ENCODE results near the gene IL2RA. TPM values are rescaled to one million over a fixed set of nuclear protein-coding genes. Genes with fewer than 3 reads are reported as not detected.
"Not testable (repeated sequence)": the region's sequence is repeated elsewhere in the genome, so short reads cannot be mapped to it uniquely, and the experiment has no call there.

Gene IL2RA
- total and polyA plus RNA-seq, 4 donors = 0.10 TPM; not detected in 3

GRCh38 chr10:5965266-5965665 is 96.9 kb downstream of the IL2RA start:
- H3K9me3 ChIP-seq (ENCODE audit: control insufficient read depth, insufficient read depth, low read length) = no peaks in the 10 kb centered on the region
- no peaks in the 10 kb centered on the region for H3K4me1 ChIP-seq (ENCODE audit: control insufficient read depth, insufficient read depth, low read length)
- WGBS (ENCODE audit: insufficient coverage) = 96% methylated on average over 7 of the region's 8 CpGs
- no peaks in the 10 kb centered on the region for H3K36me3 ChIP-seq (ENCODE audit: control insufficient read depth, insufficient read depth, low read length)
- no peak for DNase-seq (ENCODE audit: low read depth in 4 of 6, low spot score in 6 of 6)
- H3K27ac ChIP-seq (ENCODE audit: low read depth, low read length) = no peak overlapping the region
- H3K27me3 ChIP-seq (ENCODE audit: control insufficient read depth, insufficient read depth, low read length) = no peaks in the 10 kb centered on the region
- no peak overlapping the region for H3K4me3 ChIP-seq (ENCODE audit: low read depth, low read length)

- 84% methylated on average over 9 of the region's 13 CpGs for WGBS (ENCODE audit: insufficient coverage)
- no peaks in the 10 kb centered on the region for H3K4me1 ChIP-seq (ENCODE audit: control insufficient read depth, insufficient read depth, low read length)
Observed at GRCh38 chr10:5964736-5965135, 97.4 kb downstream of the IL2RA start.

GRCh38 chr10:5963591-5963990 is 98.6 kb downstream of the IL2RA start:
- no peak for DNase-seq (ENCODE audit: low read depth in 4 of 6, low spot score in 6 of 6)
- Histone ChIP-seq H3K27me3 (ENCODE audit: control insufficient read depth, insufficient read depth, low read length) (no peaks in the 10 kb centered on the region), H3K36me3 (ENCODE audit: control insufficient read depth, insufficient read depth, low read length) (no peaks in the 10 kb centered on the region), H3K27ac (ENCODE audit: low read depth, low read length) (no peak overlapping the region), H3K9me3 (ENCODE audit: control insufficient read depth, insufficient read depth, low read length) (no peaks in the 10 kb centered on the region), H3K4me1 (ENCODE audit: control insufficient read depth, insufficient read depth, low read length) (no peaks in the 10 kb centered on the region), H3K4me3 (ENCODE audit: low read depth, low read length) (no peak overlapping the region)
- WGBS (ENCODE audit: insufficient coverage) = 86% methylated on average over 7 of the region's 10 CpGs

More at GRCh38 chr10:5964736-5965135, 97.4 kb downstream of the IL2RA start:
- Histone ChIP-seq H3K36me3 (ENCODE audit: control insufficient read depth, insufficient read depth, low read length) (no peaks in the 10 kb centered on the region), H3K9me3 (ENCODE audit: control insufficient read depth, insufficient read depth, low read length) (no peaks in the 10 kb centered on the region), H3K27me3 (ENCODE audit: control insufficient read depth, insufficient read depth, low read length) (no peaks in the 10 kb centered on the region), H3K4me3 (ENCODE audit: low read depth, low read length) (no peak overlapping the region), H3K27ac (ENCODE audit: low read depth, low read length) (no peak overlapping the region)
- DNase-seq (ENCODE audit: low read depth in 4 of 6, low spot score in 6 of 6) = no peak

- Histone ChIP-seq H3K27ac (ENCODE audit: low read depth, low read length) (no peak overlapping the region), H3K27me3 (ENCODE audit: control insufficient read depth, insufficient read depth, low read length) (no peaks in the 10 kb centered on the region), H3K36me3 (ENCODE audit: control insufficient read depth, insufficient read depth, low read length) (no peaks in the 10 kb centered on the region), H3K4me1 (ENCODE audit: control insufficient read depth, insufficient read depth, low read length) (no peaks in the 10 kb centered on the region), H3K9me3 (ENCODE audit: control insufficient read depth, insufficient read depth, low read length) (no peaks in the 10 kb centered on the region), H3K4me3 (ENCODE audit: low read depth, low read length) (no peak overlapping the region)
- DNase-seq (ENCODE audit: low read depth in 4 of 6, low spot score in 6 of 6) = no peak
- 62% methylated on average over 5 of the region's 7 CpGs for WGBS (ENCODE audit: insufficient coverage)
Observed at GRCh38 chr10:5963071-5963470, 99.1 kb downstream of the IL2RA start.

GRCh38 chr10:5962358-5962940 is 99.7 kb downstream of the IL2RA start:
- 92% methylated on average over 8 of the region's 10 CpGs for WGBS (ENCODE audit: insufficient coverage)
- DNase-seq (ENCODE audit: low read depth in 4 of 6, low spot score in 6 of 6); H3K36me3 ChIP-seq (ENCODE audit: control insufficient read depth, insufficient read depth, low read length); H3K27ac ChIP-seq (ENCODE audit: low read depth, low read length); H3K4me3 ChIP-seq (ENCODE audit: low read depth, low read length); H3K9me3 ChIP-seq (ENCODE audit: control insufficient read depth, insufficient read depth, low read length); H3K27me3 ChIP-seq (ENCODE audit: control insufficient read depth, insufficient read depth, low read length); H3K4me1 ChIP-seq (ENCODE audit: control insufficient read depth, insufficient read depth, low read length): not testable (repeated sequence)

- Histone ChIP-seq H3K27me3 (ENCODE audit: control insufficient read depth, insufficient read depth, low read length) (no peaks in the 10 kb centered on the region), H3K27ac (ENCODE audit: low read depth, low read length) (no peak overlapping the region), H3K36me3 (ENCODE audit: control insufficient read depth, insufficient read depth, low read length) (no peaks in the 10 kb centered on the region), H3K9me3 (ENCODE audit: control insufficient read depth, insufficient read depth, low read length) (no peaks in the 10 kb centered on the region), H3K4me3 (ENCODE audit: low read depth, low read length) (no peak overlapping the region), H3K4me1 (ENCODE audit: control insufficient read depth, insufficient read depth, low read length) (no peaks in the 10 kb centered on the region)
- no peak for DNase-seq (ENCODE audit: low read depth in 4 of 6, low spot score in 6 of 6)
- WGBS (ENCODE audit: insufficient coverage) = 79% methylated on average over 29 of the region's 29 CpGs
Observed at GRCh38 chr10:5961405-5962100, 100.6 kb downstream of the IL2RA start.

- H3K4me1 ChIP-seq (ENCODE audit: control insufficient read depth, insufficient read depth, low read length); H3K9me3 ChIP-seq (ENCODE audit: control insufficient read depth, insufficient read depth, low read length); DNase-seq (ENCODE audit: low read depth in 4 of 6, low spot score in 6 of 6); H3K27ac ChIP-seq (ENCODE audit: low read depth, low read length); H3K36me3 ChIP-seq (ENCODE audit: control insufficient read depth, insufficient read depth, low read length); H3K27me3 ChIP-seq (ENCODE audit: control insufficient read depth, insufficient read depth, low read length); H3K4me3 ChIP-seq (ENCODE audit: low read depth, low read length): not testable (repeated sequence)
- 92% methylated on average over 2 of the region's 10 CpGs for WGBS (ENCODE audit: insufficient coverage)
Observed at GRCh38 chr10:5960973-5961275, 101.2 kb downstream of the IL2RA start.

Small RNAs within 50 kb of the gene (small RNA-seq; reads per million reads assigned to genes)
- gene RF00397 (ENCODE audit: low replicate concordance) = not detected

Other genes starting within 250 kb of the IL2RA start
- gene GDI2, start 248.9 kb downstream of the IL2RA start, total RNA-seq = 100 to 1,000 TPM; 222 to 339 TPM
- 100 to 1,000 TPM; 186 to 221 TPM for gene GDI2, start 248.9 kb downstream of the IL2RA start, polyA plus RNA-seq (ENCODE audit: insufficient read length in 2 of 2)
- 10 to 100 TPM; 10.1 to 11.5 TPM for gene ANKRD16, start 172.5 kb downstream of the IL2RA start, total RNA-seq
- gene ANKRD16, start 172.5 kb downstream of the IL2RA start, polyA plus RNA-seq (ENCODE audit: insufficient read length in 2 of 2) = 10 to 100 TPM; 14.3 to 15.5 TPM
- 10 to 100 TPM; 52.8 to 95.5 TPM for gene FBH1, start 172.1 kb downstream of the IL2RA start, total RNA-seq
- 10 to 100 TPM; 57.6 to 74.0 TPM for gene FBH1, start 172.1 kb downstream of the IL2RA start, polyA plus RNA-seq (ENCODE audit: insufficient read length in 2 of 2)
- 1 to 10 TPM in 1 of 2 donors, under 1 TPM in 1; 0.89 to 2.1 TPM for gene IL15RA, start 84.8 kb downstream of the IL2RA start, total RNA-seq
- under 1 TPM; 0.81 to 0.84 TPM for gene IL15RA, start 84.8 kb downstream of the IL2RA start, polyA plus RNA-seq (ENCODE audit: insufficient read length in 2 of 2)
- gene RBM17, start 26.7 kb upstream of the IL2RA start, total RNA-seq = 10 to 100 TPM; 48.2 to 66.1 TPM
- gene RBM17, start 26.7 kb upstream of the IL2RA start, polyA plus RNA-seq (ENCODE audit: insufficient read length in 2 of 2) = 100 to 1,000 TPM; 127 to 149 TPM
- gene PFKFB3, start 140.6 kb upstream of the IL2RA start, total RNA-seq = 10 to 100 TPM; 24.9 to 26.0 TPM
- gene PFKFB3, start 140.6 kb upstream of the IL2RA start, polyA plus RNA-seq (ENCODE audit: insufficient read length in 2 of 2) = 10 to 100 TPM; 52.6 to 54.8 TPM